H9 (cell line): Measurements from ENCODE around the gene RBL1. TPM values are rescaled to one million over a fixed set of nuclear protein-coding genes. Genes with fewer than 3 reads are reported as not detected.

Experiments
- DNase-seq: peaks from one replicate; pipeline ENCODE4 v3.0.0-alpha.2; 2017
- H2AFZ ChIP-seq: one replicate; pipeline ENCODE4 v1.6.1; 2013; ENCODE audit warnings: mild to moderate bottlenecking, low read length, control low read depth, moderate library complexity
- H2AK5ac ChIP-seq: 2 replicates; pipeline ENCODE4 v1.6.1; 2013; ENCODE audit warnings: low read length, control low read depth, mixed read lengths; ENCODE audit not compliant: insufficient read length
- H2BK120ac ChIP-seq: one replicate; pipeline ENCODE4 v1.6.1; 2013; ENCODE audit warnings: low read depth, mild to moderate bottlenecking, low read length, control low read depth, inconsistent platforms; ENCODE audit not compliant: poor library complexity, severe bottlenecking
- H2BK12ac ChIP-seq: 2 replicates; pipeline ENCODE4 v1.6.1; 2013; ENCODE audit warnings: low read length, control low read depth, mixed read lengths, low read depth; ENCODE audit not compliant: insufficient read length
- H2BK15ac ChIP-seq: 2 replicates; pipeline ENCODE4 v1.6.1; 2013; ENCODE audit warnings: low read depth, low read length, control low read depth
- H2BK20ac ChIP-seq: one replicate; pipeline ENCODE4 v1.6.1; 2013; ENCODE audit warnings: low read depth, mild to moderate bottlenecking, low read length, control low read depth, inconsistent platforms; ENCODE audit not compliant: poor library complexity, severe bottlenecking
- H2BK5ac ChIP-seq: 2 replicates; pipeline ENCODE4 v1.6.1; 2013; ENCODE audit warnings: low read length, control low read depth, mixed read lengths; ENCODE audit not compliant: insufficient read length
- H3K14ac ChIP-seq: 2 replicates; pipeline ENCODE4 v1.6.1; 2013; ENCODE audit warnings: low read length, control low read depth; ENCODE audit not compliant: insufficient read depth
- H3K18ac ChIP-seq: 2 replicates; pipeline ENCODE4 v1.6.1; 2013; ENCODE audit warnings: low read depth, mild to moderate bottlenecking, mixed read lengths, low read length, control low read depth; ENCODE audit not compliant: insufficient read length
- H3K23ac ChIP-seq: 2 replicates; pipeline ENCODE4 v1.6.1; 2013; ENCODE audit warnings: low read length, control low read depth, mixed read lengths, low read depth; ENCODE audit not compliant: insufficient read length
- H3K23me2 ChIP-seq: 2 replicates; pipeline ENCODE4 v1.6.1; 2013; ENCODE audit warnings: low read depth, mild to moderate bottlenecking, mixed read lengths, low read length, control low read depth; ENCODE audit not compliant: insufficient read length, poor library complexity, severe bottlenecking
- H3K27ac ChIP-seq: 2 replicates; pipeline ENCODE4 v1.5.1; 2013; ENCODE audit warnings: low read length, control low read depth, mixed read lengths, low read depth; ENCODE audit not compliant: insufficient read length
- H3K27me3 ChIP-seq: 2 replicates; pipeline ENCODE4 v1.6.1; 2013; ENCODE audit warnings: low read length, control low read depth, inconsistent platforms; ENCODE audit not compliant: insufficient read depth
- H3K4ac ChIP-seq: 2 replicates; pipeline ENCODE4 v1.6.1; 2013; ENCODE audit warnings: low read depth, mild to moderate bottlenecking, control low read depth, inconsistent platforms, low read length, moderate library complexity
- H3K4me1 ChIP-seq: 2 replicates; pipeline ENCODE4 v1.6.1; 2013; ENCODE audit warnings: low read length, control low read depth, inconsistent platforms; ENCODE audit not compliant: insufficient read depth
- H3K4me2 ChIP-seq: 2 replicates; pipeline ENCODE4 v1.6.1; 2013; ENCODE audit warnings: low read length, control low read depth, mixed read lengths; ENCODE audit not compliant: insufficient read length, insufficient read depth
- H3K56ac ChIP-seq: 2 replicates; pipeline ENCODE4 v1.6.1; 2013; ENCODE audit warnings: low read depth, mild to moderate bottlenecking, mixed read lengths, low read length, control low read depth; ENCODE audit not compliant: insufficient read length
- H3K79me1 ChIP-seq: 2 replicates; pipeline ENCODE4 v1.6.1; 2013; ENCODE audit warnings: low read depth, mild to moderate bottlenecking, moderate library complexity, low read length, control low read depth, inconsistent platforms; ENCODE audit not compliant: insufficient read depth, poor library complexity, severe bottlenecking
- H3K79me2 ChIP-seq: 2 replicates; pipeline ENCODE4 v1.6.1; 2013; ENCODE audit warnings: low read length, control low read depth, inconsistent platforms; ENCODE audit not compliant: insufficient read depth
- H3K9ac ChIP-seq: 2 replicates; pipeline ENCODE4 v1.6.1; 2013; ENCODE audit warnings: low read length, control low read depth, mixed read lengths; ENCODE audit not compliant: insufficient read length; ENCODE audit errors: extremely low read depth
- H3K9me3 ChIP-seq: one replicate; pipeline ENCODE4 v1.6.1; 2013; ENCODE audit warnings: low read depth, low read length, inconsistent platforms; ENCODE audit not compliant: control insufficient read depth
- H3T11ph ChIP-seq: one replicate; pipeline ENCODE4 v1.6.1; 2013; ENCODE audit warnings: mild to moderate bottlenecking, low read length, control low read depth, inconsistent platforms
- H4K20me1 ChIP-seq: one replicate; pipeline ENCODE4 v1.6.1; 2013; ENCODE audit not compliant: control insufficient read depth, insufficient read length, insufficient read depth
- H4K5ac ChIP-seq: 2 replicates; pipeline ENCODE4 v1.6.1; 2013; ENCODE audit warnings: low read depth, mild to moderate bottlenecking, mixed read lengths, low read length, control low read depth; ENCODE audit not compliant: insufficient read length
- H4K8ac ChIP-seq: replicated peaks from 2 replicates; pipeline ENCODE4 v1.6.1; 2013; ENCODE audit warnings: low read length, control low read depth, mixed read lengths, low read depth; ENCODE audit not compliant: insufficient read length
- H4K91ac ChIP-seq: 2 replicates; pipeline ENCODE4 v1.6.1; 2013; ENCODE audit warnings: low read depth, mild to moderate bottlenecking, moderate library complexity, mixed read lengths, low read length, control low read depth; ENCODE audit not compliant: insufficient read length
- H3K27ac Mint-ChIP-seq, 3 experiments: 2 replicates in 2 of 3; 3 replicates in 1 of 3; pipeline ENCODE4 v1.8.0; 2020 to 2021; ENCODE audit warnings: mixed read lengths in 3 of 3, mild to moderate bottlenecking in 1 of 3, moderate library complexity in 1 of 3
- H3K27me3 Mint-ChIP-seq: 2 replicates; pipeline ENCODE4 v1.8.0; 2021; ENCODE audit warnings: low read depth, mild to moderate bottlenecking, moderate library complexity, mixed read lengths
- H3K36me3 Mint-ChIP-seq, 3 experiments: 2 replicates in 2 of 3; 3 replicates in 1 of 3; pipeline ENCODE4 v1.8.0; 2020 to 2021; ENCODE audit warnings: low read depth in 3 of 3, mixed read lengths in 3 of 3; ENCODE audit not compliant: insufficient read depth in 1 of 3
- H3K4me1 Mint-ChIP-seq, 2 experiments: 2 replicates each; pipeline ENCODE4 v1.8.0; 2020; ENCODE audit warnings: mixed read lengths in 2 of 2
- H3K4me3 Mint-ChIP-seq, 2 experiments: 2 replicates in 1 of 2; 3 replicates in 1 of 2; pipeline ENCODE4 v1.8.0; 2020 to 2021; ENCODE audit warnings: mild to moderate bottlenecking in 2 of 2, mixed read lengths in 2 of 2, moderate library complexity in 1 of 2
- H3K9me3 Mint-ChIP-seq, 2 experiments: 2 replicates in 1 of 2; 3 replicates in 1 of 2; pipeline ENCODE4 v1.8.0; 2020; ENCODE audit warnings: mild to moderate bottlenecking in 2 of 2, mixed read lengths in 2 of 2, moderate library complexity in 1 of 2
- CTCF ChIP-seq: fragments of 200-600 bp; sonication (generic); conservative IDR thresholded peaks from 3 replicates; pipeline ENCODE4 v1.8.0; 2021; ENCODE audit warnings: antibody characterized with exemption, mild to moderate bottlenecking
- total RNA-seq: library from RNA; stranded (reverse); gene quantifications from 2 replicates; pipeline ENCODE4 v1.2.1, GENCODE V29; 2021

The RBL1 gene
- total RNA-seq, 1 experiment from 2014 or later, result 14.1 TPM

GRCh38 chr20:37011147-37011546 is 84.7 kb downstream of the RBL1 start:
- no peaks in the 10 kb centered on the region for H3K79me1 ChIP-seq
- H4K8ac ChIP-seq, result no peak overlapping the region
- H2BK120ac ChIP-seq, result no peak overlapping the region
- H3K79me2 ChIP-seq, result no peaks in the 10 kb centered on the region
- H3K9me3 ChIP-seq, result no peaks in the 10 kb centered on the region
- H4K5ac ChIP-seq, result no peak overlapping the region
- no peak overlapping the region for H3K56ac ChIP-seq
- no peak overlapping the region for H3K14ac ChIP-seq
- no peak overlapping the region for H3K4me3 Mint-ChIP-seq
- no peak for TF ChIP-seq CTCF
- H4K20me1 ChIP-seq, result no peaks in the 10 kb centered on the region
- no peak overlapping the region for H2BK15ac ChIP-seq
- no peak overlapping the region for H3T11ph ChIP-seq
- H3K27ac Mint-ChIP-seq, result no peak overlapping the region
- H3K4me2 ChIP-seq, result no peak overlapping the region
- no peak overlapping the region for H3K4ac ChIP-seq
- H3K4me1 Mint-ChIP-seq, result no peaks in the 10 kb centered on the region
- no peak overlapping the region for H2AFZ ChIP-seq
- H2BK5ac ChIP-seq, result no peak overlapping the region
- H3K23me2 ChIP-seq, result no peaks in the 10 kb centered on the region
- no peak for DNase-seq
- no peak overlapping the region for H3K23ac ChIP-seq
- no peak overlapping the region for H3K18ac ChIP-seq
- H3K9ac ChIP-seq, result no peak overlapping the region
- peaks cover 24 to 49% (median 40%) of the 10 kb centered on the region in 3 experiments for H3K36me3 Mint-ChIP-seq
- no peaks in the 10 kb centered on the region for H3K27me3 ChIP-seq
- H3K27me3 Mint-ChIP-seq, result no peaks in the 10 kb centered on the region
- H3K4me1 ChIP-seq, result no peaks in the 10 kb centered on the region
- no peak overlapping the region for H3K27ac ChIP-seq
- H2BK12ac ChIP-seq, result no peak overlapping the region
- no peak overlapping the region for H2BK20ac ChIP-seq
- no peak overlapping the region for H2AK5ac ChIP-seq
- H4K91ac ChIP-seq, result no peak overlapping the region
- peaks cover 14% of the 10 kb centered on the region in 2 experiments; a peak in 4 of 5 replicates for H3K9me3 Mint-ChIP-seq
